ENCODE data around the gene DOK3.
A peak's percentile ranks its signal among the peaks of the same experiment; 100 is the strongest.

DOK3 gene

DNA sequence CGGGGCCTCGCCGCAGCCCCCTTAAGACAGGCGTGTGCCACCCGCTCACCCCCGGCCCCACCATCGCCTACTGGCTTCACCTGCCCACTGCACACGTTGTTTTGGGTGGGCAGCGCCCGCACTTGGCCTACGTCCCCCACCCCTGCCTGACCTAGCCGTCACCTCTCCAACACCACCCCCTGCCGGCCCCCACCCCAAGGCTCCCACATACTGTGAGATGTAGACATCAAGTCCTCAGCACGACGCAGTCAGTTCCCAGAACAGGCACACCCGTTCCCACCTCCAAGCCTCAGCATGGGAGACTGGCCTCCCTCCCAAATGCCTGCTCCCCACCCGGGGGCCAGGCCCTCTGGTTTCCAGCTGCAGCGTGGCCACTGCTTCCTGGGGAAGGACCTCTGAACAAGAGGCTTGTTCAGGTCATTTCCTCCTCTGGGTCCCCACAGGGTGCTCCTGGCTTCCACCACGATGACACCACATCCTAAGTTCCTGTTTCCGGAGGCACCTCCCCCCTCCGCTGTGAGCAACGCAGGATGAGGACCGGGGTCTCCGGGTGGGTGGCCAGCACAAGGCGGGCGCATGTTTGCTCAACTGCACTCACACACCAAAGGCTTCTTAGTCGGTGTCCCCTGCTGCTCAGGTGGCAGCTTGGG is 47.5 kb downstream of the DOK3 start:
- no peak for FAIRE-seq

DNA sequence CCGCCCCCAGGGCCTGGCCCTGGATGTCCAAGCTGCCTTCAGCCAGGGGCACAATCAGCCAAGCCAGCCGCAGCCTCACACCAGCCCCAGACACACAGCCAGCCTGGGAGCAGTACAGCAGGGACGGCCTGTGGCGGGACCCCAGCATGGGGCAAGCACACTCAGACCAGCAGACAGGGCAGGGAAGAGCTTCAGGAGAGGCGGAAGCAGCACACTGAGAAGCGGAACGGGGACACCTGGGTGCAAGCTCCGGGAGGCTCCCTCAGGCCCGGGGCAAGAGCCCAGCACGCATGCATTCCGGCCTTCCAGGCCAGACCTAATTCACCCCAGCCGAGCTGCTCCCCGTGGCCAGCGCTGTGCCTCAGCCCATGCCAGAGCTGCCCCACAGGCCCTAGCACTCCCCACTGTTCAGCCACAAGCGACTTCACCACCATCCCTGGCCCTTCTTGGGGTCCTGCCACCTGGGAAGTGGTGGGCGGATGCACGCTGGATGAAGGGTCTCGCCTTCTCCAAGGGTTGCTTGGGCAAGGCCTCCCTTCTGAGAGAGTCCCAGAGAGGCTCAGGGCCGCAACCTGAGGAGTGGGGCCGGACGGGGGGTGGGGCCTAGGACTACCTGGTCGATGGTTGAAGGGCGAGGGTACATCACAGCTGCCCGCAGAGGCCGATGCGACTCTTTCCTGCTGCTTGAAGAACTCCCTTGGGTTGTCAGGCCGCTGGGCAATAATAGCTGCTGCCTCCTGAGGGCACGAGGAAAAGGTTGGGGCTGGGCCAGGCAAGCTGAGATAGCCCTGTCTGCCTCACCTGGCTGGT is 49.6 kb downstream of the DOK3 start:
- no peak for FAIRE-seq

DNA sequence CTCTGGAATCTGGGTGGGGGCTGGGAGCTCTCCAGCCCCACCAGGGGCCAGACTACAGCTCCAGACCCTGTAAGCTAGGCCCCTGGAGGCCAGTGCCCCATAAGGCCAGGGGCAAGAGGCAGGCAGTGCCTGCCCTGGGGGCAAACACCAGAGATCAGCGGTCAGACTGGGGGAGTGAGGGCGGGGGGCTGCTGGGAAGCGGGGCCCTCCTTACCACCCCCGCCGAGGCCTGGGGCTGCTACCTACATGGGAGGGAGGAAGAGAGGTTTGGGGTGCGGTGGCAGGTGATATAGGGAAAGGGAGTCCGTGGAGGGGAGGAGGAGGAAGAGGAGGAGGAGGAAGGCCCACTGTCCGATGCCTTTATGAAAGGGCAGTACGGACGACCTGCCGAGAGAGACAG is 50.3 kb downstream of the DOK3 start:
- FAIRE-seq: no peak

DNA sequence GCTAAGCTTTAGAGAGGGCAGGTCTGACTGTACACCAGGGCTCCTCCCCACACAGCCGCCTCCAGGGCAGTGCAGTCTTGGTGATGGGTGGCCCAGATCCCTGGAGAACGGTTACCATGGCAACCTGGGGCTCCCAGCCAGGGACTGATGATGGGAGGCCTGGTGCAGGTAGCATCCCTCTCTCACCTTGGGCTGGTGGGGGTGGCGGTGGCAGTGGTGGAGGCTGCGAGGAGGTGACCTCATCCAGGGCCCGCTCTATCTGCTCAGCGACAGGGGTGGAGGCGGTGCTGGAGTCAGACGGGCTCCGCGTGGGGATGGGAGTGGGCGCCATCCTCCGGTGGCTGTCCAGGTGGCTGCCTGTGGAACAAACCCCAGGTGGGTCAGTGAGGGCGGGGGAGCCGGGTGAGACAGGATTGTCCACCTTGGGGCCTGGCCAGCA is 50.7 kb downstream of the DOK3 start:
- FAIRE-seq: no peak

DNA sequence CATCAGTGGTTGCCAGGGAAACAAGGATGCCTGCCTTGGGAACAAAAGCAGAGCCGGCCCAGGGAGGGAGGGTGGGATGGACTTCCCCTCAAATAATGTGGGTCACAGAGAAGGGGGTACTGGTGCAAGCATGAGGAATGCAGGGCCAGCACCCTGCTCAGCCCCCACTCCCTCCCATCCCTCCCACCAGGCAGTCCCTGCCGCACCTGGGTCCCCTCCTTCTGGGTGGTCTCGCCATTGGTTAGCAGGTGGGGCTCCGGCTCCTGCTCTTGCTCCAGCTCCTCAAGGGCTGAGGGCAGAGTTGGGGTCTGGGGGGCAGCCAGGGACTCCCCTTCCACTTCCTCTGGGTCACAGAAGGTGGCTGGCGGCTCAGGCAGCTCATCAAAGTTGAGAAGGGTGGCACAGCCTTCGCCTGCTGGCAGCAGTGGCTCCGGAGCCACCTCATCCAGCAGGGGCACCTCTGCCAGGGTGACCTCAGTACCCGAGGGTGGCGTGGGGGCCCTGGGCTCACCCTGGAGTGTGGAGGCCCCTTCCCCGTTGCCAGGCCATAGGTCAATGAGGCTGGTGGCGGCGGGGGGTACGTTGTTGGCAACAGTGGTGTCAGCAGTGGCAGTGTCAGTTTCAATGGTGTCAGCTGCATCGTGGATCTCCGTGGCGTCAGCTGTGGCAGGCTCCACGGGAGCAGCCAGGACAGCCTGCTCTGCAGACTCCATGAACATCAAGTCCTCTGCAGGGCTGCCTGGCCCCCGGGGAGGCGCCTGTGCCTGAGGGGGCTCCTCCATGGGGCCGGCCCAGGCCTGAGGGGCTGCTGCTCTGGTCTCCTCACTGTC is 51.6 kb downstream of the DOK3 start:
- no peak for FAIRE-seq

DNA sequence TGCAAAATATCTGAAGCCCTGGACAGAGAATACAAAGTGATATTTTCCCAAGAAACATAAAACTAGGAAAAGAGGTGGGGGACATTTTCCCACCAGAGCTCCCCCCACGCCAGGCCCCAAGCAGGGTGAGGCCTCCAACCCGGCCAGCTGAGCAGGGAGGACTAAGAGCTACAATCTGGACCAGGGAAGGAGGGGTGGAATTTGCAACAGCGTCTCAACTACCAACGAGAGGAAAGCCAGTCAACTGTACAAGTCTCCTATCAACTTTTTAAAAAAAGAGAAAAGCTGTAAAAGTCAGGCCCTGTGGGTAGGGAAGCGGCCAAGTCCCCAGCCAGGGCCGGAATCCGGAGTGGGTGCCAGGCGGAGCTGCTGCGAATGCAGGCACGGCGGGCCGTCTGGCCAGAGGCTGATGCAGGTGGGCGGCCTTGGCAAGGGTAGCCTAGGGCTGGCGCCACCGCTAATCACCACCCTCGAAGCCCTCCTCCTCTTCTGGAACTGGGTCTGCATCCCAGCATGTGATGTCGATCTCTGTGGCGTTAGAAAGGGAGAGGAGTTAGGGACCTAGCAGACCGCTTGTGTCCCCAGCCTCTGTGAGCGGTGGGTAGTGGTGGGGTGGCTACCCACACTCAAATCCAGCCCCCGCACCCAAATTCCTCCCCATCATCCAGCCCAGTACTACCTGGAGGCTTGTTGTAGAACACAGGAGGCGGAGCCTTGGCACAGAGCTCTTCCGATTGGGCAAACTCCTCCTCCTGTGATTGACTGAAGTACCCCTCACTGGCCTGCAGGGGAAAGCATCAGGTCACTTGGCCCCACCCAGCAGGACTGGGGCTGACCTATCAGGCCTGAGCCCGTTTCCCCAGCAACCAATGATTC is 52.4 kb downstream of the DOK3 start:
- peak; percentile 84 for FAIRE-seq

DNA sequence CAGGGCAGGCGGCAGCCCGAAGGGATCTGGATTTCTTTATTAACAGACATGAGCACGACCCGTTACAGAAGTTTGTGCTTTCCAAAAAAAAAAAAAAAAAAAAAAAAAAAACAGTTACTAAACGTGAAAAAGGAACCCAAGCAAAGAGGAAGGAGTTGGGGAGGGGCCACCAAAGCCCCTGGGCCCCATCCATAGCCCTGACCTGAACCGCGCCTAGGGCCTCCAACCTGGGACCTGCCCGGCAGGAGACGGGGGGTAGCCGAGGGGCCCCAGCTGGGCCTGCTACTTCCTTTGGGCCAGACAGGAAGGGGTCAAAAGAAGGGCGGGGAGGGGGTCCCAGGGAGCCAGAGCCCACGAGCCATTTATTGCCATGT is 53.0 kb downstream of the DOK3 start:
- no peak for FAIRE-seq

DNA sequence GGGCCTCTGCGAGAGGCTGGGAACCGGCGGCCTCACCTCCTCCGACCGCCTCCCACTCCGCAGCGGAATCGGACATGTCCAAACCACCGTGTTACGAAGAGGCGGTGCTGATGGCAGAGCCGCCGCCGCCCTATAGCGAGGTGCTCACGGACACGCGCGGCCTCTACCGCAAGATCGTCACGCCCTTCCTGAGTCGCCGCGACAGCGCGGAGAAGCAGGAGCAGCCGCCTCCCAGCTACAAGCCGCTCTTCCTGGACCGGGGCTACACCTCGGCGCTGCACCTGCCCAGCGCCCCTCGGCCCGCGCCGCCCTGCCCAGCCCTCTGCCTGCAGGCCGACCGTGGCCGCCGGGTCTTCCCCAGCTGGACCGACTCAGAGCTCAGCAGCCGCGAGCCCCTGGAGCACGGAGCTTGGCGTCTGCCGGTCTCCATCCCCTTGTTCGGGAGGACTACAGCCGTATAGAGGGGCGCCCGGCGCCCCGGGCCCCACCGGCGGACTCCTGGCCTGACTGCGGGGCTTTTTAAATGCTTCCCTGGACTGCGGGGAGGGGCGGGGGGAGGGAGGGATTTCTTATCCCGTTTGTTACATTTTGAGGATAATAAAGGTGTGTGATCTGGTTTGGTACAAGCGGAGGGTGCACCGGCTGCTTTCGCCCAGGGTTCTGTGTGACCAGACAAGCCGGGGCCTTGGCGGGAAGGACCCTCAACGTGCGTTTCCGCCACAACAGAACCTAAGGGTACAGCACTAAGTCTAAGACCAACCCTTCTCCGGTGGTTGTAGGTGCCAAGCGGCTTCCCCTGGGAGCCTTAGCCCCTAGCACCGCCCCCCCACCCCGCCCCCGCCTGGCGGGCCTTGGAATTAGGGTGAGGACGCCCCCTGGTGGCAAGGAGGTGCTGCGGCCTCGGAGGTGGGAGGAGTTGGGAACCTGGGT is 53.7 kb downstream of the DOK3 start:
- FAIRE-seq: no peak

DNA sequence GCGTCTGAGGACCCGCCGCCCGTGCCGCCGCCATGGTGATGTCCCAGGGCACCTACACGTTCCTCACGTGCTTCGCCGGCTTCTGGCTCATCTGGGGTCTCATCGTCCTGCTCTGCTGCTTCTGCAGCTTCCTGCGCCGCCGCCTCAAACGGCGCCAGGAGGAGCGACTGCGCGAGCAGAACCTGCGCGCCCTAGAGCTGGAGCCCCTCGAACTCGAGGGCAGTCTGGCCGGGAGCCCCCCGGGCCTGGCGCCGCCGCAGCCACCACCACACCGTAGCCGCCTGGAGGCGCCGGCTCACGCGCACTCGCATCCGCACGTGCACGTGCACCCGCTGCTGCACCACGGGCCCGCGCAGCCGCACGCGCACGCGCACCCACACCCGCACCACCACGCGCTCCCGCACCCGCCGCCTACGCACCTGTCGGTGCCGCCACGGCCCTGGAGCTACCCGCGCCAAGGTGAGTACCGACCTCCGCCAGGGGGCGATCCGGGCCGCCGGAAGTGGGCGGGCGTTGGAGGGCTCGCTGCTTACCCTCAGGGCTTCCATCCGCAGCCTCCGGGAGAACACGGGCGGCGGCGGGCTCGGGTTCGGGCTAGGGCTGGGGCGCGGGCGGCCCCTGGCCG is 54.5 kb downstream of the DOK3 start:
- no peak for FAIRE-seq

DNA sequence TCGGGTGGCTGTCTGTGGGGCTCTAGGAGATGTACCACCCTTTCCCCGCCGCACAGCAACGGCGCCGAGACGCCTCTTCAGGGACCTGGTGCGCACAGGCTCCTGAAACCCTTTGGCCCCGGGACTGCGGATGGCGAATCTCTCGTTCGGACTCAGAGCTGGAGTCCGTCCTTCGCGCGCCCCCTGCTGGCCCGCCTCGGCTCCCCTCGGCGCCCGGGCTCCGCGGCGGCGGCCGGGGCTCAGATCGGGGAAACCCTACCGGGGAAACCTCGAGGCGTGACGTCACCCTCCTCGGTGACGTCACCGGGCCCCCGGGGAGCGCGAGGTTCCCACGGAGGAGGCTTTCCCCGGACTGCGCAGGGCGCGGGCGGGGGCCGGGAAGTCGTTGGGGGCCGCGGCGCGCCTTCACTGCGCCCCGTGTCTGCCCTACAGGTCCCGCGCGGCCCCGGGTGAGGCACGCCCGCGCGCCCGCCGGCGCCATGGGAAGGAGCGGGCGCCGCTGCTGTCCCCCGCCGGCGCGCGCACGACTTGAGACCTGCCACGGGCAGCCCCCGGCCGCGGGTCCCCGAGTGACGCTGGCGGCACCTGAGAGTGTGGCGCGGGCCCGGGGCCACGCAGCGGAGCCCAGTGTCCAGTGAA is 55.1 kb downstream of the DOK3 start:
- FAIRE-seq: no peak

DNA sequence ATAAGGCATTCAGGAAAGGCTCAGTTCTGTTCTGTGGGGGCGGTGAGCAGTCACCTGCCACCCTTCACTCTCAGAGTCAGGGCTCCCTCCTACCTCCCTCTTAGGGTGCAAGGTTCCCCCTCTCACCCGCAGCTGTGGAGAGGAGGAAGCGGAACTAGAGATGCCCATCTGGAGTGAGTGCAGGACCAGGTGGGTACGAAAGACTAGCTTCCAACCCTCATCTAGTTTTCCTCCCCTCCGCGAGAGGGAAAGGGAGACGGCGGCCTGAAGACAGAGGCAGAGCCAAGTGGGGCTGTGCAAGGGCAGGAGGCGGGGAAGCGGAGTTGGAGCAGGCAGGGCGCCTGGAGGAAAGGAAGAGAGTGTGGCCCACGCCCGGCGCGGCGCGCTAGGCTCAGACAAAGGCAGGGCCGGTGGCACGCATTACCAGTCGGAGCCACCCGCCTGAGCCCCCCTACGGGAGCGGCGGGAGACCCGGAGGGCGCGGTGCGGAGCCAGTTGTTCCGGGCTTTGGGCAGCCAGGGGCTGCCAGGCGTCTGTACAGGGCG is 55.7 kb downstream of the DOK3 start:
- no peak for FAIRE-seq

DNA sequence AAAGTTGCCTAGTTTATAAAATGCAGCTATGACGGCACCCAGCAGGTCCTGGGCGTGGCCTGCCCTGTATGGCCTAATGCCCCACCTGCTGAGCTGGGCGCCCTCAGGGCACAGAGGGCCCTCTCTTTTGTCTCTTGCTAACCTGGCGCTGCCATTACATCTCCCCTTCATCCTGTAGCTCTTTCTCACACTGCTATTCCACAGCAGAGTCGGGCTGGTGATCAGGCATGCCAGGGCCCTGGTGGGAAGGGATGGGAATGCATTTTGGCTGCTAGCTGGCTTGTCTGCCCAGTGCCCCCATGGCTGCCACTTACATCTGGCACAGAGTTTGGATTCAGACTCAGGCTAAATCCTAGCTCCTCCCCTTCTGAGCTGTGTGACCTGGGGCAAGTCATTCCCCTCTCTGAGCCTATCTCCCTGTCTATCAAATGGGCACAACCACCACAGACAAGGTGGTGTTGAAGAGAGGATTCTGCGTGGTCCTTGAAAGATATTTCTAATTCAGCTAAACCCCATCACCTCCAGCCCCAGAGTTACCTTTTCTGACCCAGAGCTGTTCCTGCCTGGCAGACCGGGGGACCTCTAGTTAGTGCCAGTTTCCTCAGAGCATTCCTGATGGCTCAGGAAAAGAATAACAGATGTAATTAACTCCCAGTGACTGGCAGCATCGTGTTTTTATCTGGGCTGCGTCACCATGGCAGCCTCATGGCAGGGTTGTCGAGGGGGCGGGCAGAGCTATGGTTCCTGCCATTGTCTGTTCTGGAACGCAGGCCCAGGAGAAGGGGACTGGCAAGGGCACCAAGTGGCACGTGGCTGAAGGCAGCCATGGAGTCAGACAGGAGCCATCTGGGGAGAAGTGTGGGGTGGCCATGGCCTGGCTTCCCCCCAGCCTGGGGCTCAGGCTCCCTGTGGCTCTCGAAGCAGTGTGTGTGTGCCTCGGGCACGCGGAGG is 56.7 kb downstream of the DOK3 start:
- FAIRE-seq: no peak

Data from TTC549 (cell line).